IMR-90 (cell line): ENCODE measurements around the gene CMTM8.

Experiments
- CEBPB ChIP-seq: IDR thresholded peaks from 2 replicates; pipeline ENCODE4 v1.6.1; 2012; ENCODE audit warnings: low read depth, low read length, improper control_type of control experiment
- ELK1 ChIP-seq: fragments of 150-350 bp; IDR thresholded peaks from 2 replicates; pipeline ENCODE4 v1.6.1; 2016; ENCODE audit warnings: low read depth, mild to moderate bottlenecking, low read length, moderate library complexity, borderline replicate concordance
- FOS ChIP-seq: fragments of 150-350 bp; IDR thresholded peaks from 2 replicates; pipeline ENCODE4 v1.6.1; 2016; ENCODE audit warnings: low read depth, low read length
- MAFK ChIP-seq: IDR thresholded peaks from 2 replicates; pipeline ENCODE4 v1.6.1; 2012; ENCODE audit warnings: low read depth, low read length, improper control_type of control experiment
- NFE2L2 ChIP-seq: fragments of 150-350 bp; IDR thresholded peaks from 2 replicates; pipeline ENCODE4 v1.6.1; 2016; ENCODE audit warnings: low read depth, mild to moderate bottlenecking, low read length
- POLR2A ChIP-seq: IDR thresholded peaks from 2 replicates; pipeline ENCODE4 v1.6.1; 2012; ENCODE audit warnings: mild to moderate bottlenecking, low read depth, low read length
- RAD21 ChIP-seq: IDR thresholded peaks from 2 replicates; pipeline ENCODE4 v1.6.1; 2012; ENCODE audit warnings: low read length, improper control_type of control experiment
- RCOR1 ChIP-seq: IDR thresholded peaks from 2 replicates; pipeline ENCODE4 v1.6.1; 2012; ENCODE audit warnings: mild to moderate bottlenecking, low read length, improper control_type of control experiment; ENCODE audit not compliant: insufficient replicate concordance
- RFX5 ChIP-seq: IDR thresholded peaks from 2 replicates; pipeline ENCODE4 v1.8.0; 2012; ENCODE audit warnings: low read depth, mild to moderate bottlenecking, low read length, moderate library complexity
- TF ChIP-seq, protein P1 (sequence below): conservative IDR thresholded peaks from 2 replicates; pipeline ENCODE4 v1.5.1; 2012; ENCODE audit warnings: mild to moderate bottlenecking, low read depth, low read length, improper control_type of control experiment

- no peak for TF ChIP-seq POLR2A
- TF ChIP-seq CEBPB, result no peak
- no peak for TF ChIP-seq FOS
- no peak; the same call in 1 of the 2 replicates for TF ChIP-seq RAD21
- TF ChIP-seq, protein P1, sequence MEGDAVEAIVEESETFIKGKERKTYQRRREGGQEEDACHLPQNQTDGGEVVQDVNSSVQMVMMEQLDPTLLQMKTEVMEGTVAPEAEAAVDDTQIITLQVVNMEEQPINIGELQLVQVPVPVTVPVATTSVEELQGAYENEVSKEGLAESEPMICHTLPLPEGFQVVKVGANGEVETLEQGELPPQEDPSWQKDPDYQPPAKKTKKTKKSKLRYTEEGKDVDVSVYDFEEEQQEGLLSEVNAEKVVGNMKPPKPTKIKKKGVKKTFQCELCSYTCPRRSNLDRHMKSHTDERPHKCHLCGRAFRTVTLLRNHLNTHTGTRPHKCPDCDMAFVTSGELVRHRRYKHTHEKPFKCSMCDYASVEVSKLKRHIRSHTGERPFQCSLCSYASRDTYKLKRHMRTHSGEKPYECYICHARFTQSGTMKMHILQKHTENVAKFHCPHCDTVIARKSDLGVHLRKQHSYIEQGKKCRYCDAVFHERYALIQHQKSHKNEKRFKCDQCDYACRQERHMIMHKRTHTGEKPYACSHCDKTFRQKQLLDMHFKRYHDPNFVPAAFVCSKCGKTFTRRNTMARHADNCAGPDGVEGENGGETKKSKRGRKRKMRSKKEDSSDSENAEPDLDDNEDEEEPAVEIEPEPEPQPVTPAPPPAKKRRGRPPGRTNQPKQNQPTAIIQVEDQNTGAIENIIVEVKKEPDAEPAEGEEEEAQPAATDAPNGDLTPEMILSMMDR, result no peak
- no peak for TF ChIP-seq RCOR1
- no peak for TF ChIP-seq RFX5
- TF ChIP-seq NFE2L2, result no peak
- TF ChIP-seq MAFK, result no peak
- no peak for TF ChIP-seq ELK1
Observed at GRCh38 chr3:32401556-32402081, 163.1 kb downstream of the CMTM8 start.
